GM15510 (cell line): ENCODE data around the gene BLACAT1.

Experiments
- POLR2A ChIP-seq: IDR thresholded peaks from 3 replicates; pipeline ENCODE4 v1.6.1; 2011; ENCODE audit warnings: borderline replicate concordance; ENCODE audit not compliant: insufficient read length; ENCODE audit errors: extremely low read depth

BLACAT1 gene

GRCh38 chr1:205441716-205442050, 14.2 kb downstream of the BLACAT1 start:
- TF ChIP-seq POLR2A, result no peak

- TF ChIP-seq POLR2A, result no peak
These were observed 14.6 kb downstream of the BLACAT1 start for GRCh38 chr1:205441318-205441633.

GRCh38 chr1:205440476-205441317, 15.1 kb downstream of the BLACAT1 start:
- TF ChIP-seq POLR2A, result no peak

GRCh38 chr1:205440121-205440475, 15.7 kb downstream of the BLACAT1 start:
- no peak for TF ChIP-seq POLR2A

- TF ChIP-seq POLR2A, result no peak
These were observed 17.4 kb downstream of the BLACAT1 start for GRCh38 chr1:205438213-205439158.

GRCh38 chr1:205437570-205437969, 18.3 kb downstream of the BLACAT1 start:
- TF ChIP-seq POLR2A, result no peak

- no peak for TF ChIP-seq POLR2A
These were observed 19.0 kb downstream of the BLACAT1 start for GRCh38 chr1:205436776-205437410.

GRCh38 chr1:205435578-205436573, 20.0 kb downstream of the BLACAT1 start:
- no peak for TF ChIP-seq POLR2A

GRCh38 chr1:205434738-205435137, 21.1 kb downstream of the BLACAT1 start:
- TF ChIP-seq POLR2A, result no peak

- TF ChIP-seq POLR2A, result no peak
These were observed 23.7 kb downstream of the BLACAT1 start for GRCh38 chr1:205432116-205432515.

GRCh38 chr1:205430696-205431305, 25.0 kb downstream of the BLACAT1 start:
- TF ChIP-seq POLR2A, result no peak

- no peak for TF ChIP-seq POLR2A
These were observed 25.8 kb downstream of the BLACAT1 start for GRCh38 chr1:205429762-205430695.
